ENCODE measurements around the gene SOWAHA. TPM values are rescaled to one million over a fixed set of nuclear protein-coding genes. Genes with fewer than 3 reads are reported as not detected.

The SOWAHA gene
- total and polyA plus RNA-seq, 2 of the 8 experiments (the other 6 are each of a cell fraction or from before 2014, with no cell fraction given) = 0.09 to 0.11 TPM

GRCh38 chr5:132767150-132767549 is 46.0 kb upstream of the SOWAHA start (continued):
- no peak for TF ChIP-seq PHF8 (conservative IDR thresholded peaks at IDR 0.05; ENCODE audit: low read depth, low read length)
- no peak for TF ChIP-seq POLR2A (IDR thresholded peaks at IDR 0.05; ENCODE audit: control extremely low read depth in 1 of 2, low read depth in 2 of 2, low read length in 2 of 2)
- TF ChIP-seq CREB1 (IDR thresholded peaks at IDR 0.05) = no peak
- no peak for TF ChIP-seq CTCF (IDR thresholded peaks at IDR 0.05; ENCODE audit: control extremely low read depth in 1 of 3, insufficient read depth in 1 of 3, low read depth in 1 of 3, low read length in 3 of 3)
- TF ChIP-seq SP4 (IDR thresholded peaks at IDR 0.05; ENCODE audit: low read length) = no peak
- no peak for TF ChIP-seq ZNF274 (IDR thresholded peaks at IDR 0.05; ENCODE audit: borderline replicate concordance, extremely low read depth, low read length)
- TF ChIP-seq RFX5 (IDR thresholded peaks at IDR 0.05; ENCODE audit: borderline replicate concordance, low read depth, low read length) = no peak
- TF ChIP-seq ATF2 (IDR thresholded peaks at IDR 0.05; ENCODE audit: low read length) = no peak
- TF ChIP-seq SIRT6 (IDR thresholded peaks at IDR 0.05; ENCODE audit: low read length) = no peak
